NCI-H460 (cell line): ENCODE results near the gene RP9. TPM values are rescaled to one million over a fixed set of nuclear protein-coding genes. Genes with fewer than 3 reads are reported as not detected.

Experiments used
- DNase-seq: peaks from one replicate; pipeline ENCODE4 v3.0.0-alpha.2; 2016; ENCODE audit warnings: low read depth; ENCODE audit errors: extremely low read depth
- polyA plus RNA-seq: library from polyadenylated mRNA; depleted of rRNA; stranded (reverse); fragments of >200 nt; gene quantifications from 2 replicates; pipeline ENCODE4 v1.2.3, GENCODE V29; 2014; cell fraction: nucleus; rRNA removed
- total RNA-seq: library from RNA; depleted of rRNA; stranded (reverse); fragments of >200 nt; shearing (Covaris generic); gene quantifications from 2 replicates; pipeline ENCODE4 v1.2.3, GENCODE V29; 2014; rRNA removed

The RP9 gene, protein sequence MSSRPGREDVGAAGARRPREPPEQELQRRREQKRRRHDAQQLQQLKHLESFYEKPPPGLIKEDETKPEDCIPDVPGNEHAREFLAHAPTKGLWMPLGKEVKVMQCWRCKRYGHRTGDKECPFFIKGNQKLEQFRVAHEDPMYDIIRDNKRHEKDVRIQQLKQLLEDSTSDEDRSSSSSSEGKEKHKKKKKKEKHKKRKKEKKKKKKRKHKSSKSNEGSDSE
- total RNA-seq: 35.7 and 35.8 TPM in 2 replicates
- 5.4 and 12.1 TPM in 2 replicates for polyA plus RNA-seq

DNA sequence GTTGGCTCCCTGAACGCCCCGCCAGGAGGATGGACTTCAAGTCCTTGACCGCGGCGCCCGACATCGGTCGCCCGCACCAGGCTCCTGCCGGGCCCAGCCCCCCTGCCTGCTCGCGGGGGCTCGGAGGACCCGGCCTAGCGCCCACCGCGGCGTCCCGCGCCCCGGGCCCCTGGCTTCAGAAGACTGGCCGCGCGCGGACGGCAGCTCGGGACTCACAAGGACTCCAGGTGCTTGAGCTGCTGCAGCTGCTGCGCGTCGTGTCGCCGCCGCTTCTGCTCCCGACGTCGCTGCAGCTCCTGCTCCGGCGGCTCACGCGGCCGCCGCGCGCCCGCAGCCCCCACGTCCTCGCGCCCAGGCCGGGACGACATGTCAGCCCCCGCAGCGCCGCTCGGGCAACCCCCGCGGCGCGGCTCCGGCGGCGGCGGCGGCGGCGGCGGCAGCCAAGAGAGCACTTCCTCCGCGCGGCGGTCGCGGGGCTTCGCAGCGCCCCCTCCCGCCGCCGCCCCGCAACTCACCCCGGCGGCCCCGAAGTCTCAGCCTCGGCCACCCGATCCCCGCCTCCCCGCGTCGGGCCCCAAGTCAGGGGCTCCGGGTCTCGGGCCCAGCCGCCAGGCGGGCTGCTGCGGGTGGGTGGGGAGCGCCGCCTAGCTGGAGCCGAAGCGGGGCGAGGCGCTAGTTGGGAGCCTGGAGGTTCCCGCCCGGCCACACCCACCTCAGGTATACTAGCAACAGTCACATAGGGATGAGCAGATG is at the start of gene RP9:
Gene RP9, minus strand, starts transcription at position 400 of the 753 bp plus-strand sequence. Its CDS starts 32 bp downstream, at position 368.
- peak; percentile 50 for DNase-seq

DNA sequence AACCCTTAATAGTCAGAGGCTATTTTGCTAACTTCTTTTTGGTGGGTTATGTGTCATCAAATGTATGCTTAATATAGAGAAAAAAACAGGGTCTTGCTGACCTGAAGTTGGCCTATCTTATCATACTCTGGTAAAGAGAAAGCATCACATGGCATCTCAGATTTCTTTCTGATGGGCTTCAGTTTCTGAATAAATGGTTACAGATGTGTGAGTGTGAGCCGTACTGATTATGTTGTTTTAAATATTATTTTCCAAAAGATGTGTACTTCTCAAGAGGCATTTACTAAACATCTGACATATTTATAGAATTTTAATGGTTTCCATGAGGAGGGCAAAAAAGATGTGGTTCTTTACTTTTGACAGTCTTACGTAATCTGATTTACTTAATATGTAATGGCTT is 48.6 kb upstream of the RP9 start:
- DNase-seq: no peak

DNA sequence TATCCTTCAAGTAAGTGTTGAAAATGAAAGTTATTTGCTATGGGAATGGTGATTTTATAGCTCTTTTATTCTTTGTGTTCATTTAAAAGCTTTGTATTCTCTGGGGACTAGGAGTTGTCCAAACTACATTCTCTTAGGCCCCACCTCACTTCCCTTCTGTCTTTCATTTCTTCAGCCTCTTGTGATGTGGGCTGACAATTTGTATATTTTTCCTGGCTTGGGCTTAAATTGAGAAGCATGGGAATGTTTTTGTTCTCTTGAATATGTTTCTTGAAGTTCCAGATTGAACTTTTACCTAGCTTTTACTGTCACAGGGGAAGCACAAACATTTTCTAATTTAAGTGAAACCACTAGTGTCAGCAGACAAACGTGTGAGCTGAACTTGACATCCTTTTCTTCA is 48.1 kb upstream of the RP9 start:
- no peak for DNase-seq

DNA sequence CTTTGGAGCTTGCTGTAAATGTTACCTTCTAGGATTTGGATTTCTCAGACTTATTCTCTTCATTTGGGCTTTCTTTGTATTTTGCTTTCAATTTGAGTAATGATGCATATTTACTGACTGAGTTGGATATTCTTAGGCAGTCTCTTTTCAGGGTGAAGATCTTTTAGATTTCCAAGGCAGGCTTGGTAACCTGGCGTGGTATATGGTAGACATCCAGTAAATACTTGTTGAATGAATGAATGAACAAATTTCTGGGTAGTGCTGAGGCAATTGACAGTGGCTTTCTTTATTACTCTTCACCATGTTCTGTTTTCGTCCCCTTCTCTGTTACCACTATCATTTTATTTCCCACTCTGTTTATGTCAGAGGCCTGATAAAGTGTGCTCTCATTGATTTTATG is 47.2 kb upstream of the RP9 start:
- no peak for DNase-seq

DNA sequence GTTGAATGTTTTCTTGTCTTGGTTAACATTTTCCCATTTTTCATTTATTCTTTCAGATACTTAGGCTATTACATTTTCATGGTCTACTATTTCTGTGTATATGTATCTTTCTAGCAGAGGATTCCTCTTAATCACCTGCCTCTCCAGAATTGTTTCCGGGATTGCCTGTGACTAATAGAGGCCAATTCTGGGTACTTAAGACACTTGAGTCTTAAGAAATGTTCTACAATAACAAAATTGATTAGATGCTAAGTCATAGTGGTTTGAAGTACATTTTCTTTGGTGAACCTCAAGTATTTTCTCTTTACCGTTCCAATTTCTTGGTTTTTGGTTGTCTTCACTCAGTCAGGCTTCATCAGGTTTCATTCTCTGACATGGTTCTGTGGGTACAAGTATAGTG is 46.6 kb upstream of the RP9 start:
- DNase-seq: no peak

DNA sequence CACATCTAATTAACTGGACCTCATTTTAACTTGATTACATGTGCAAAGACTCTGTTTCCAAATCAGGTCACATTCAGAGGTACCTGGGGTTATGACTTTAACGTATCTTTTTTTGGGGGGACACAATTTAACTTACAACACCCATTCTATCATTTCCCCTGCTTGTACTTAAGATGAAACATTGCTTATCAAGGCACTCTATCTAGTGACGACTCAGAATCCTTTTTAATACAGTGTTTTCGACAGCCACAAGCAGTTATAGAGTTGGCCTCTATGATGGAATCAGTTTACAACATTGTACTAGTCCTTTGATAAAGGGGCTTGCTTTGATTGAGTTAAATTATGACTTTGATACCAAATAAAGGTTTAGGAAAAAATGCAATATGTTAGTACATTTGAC is 42.9 kb upstream of the RP9 start:
- no peak for DNase-seq

DNA sequence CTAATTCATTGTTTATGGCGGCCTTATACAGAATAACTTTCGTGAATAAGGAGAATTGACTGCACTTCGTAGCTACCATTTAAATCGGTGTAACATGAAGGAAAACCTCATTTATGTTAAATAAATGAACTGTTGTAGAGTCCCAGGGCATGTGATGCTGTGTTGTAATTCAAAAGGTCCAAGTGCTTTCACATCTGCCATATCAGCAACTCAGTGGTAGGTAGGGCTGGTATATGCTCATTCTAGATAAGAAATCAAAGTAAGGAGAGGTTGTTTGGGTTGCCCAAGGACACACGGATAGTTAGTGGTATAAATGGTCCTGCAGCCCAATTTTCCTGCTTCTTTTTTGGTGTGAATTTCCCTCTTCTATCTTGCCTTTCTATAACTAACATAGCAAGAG is 36.0 kb upstream of the RP9 start:
- DNase-seq: no peak

DNA sequence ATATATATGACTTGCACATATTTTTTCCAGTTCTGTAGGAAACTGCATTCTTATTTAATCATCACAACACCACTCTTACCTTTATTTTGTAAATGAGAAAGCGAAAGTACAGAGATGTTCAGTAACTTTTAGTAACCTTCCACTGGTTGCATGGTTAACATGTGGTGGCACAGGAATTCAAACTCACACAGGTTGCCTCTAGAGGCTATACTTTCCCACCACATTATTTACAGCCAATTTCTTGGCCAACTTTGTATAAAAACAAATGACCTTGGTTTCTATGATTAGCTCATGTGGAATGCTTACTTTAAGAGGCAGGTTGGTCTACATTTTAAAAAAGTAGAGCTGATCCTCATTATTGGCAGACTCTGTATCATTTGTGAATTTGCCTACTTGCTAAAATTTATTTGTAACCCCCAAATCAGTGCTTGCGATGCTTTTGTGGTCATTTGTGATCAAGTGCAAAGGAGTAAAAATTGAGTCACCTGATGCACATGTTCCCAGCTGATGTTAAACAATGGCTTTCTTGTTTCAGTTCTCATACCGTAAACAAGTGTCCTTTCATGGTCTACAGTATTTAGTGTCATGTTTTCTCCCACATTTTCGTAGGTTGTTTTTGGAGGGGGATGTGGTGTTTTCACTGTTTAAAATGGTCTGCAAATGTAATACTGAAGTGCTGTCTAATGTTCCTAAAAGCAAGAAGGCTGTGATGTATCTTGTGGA is 35.0 kb upstream of the RP9 start:
- no peak for DNase-seq

DNA sequence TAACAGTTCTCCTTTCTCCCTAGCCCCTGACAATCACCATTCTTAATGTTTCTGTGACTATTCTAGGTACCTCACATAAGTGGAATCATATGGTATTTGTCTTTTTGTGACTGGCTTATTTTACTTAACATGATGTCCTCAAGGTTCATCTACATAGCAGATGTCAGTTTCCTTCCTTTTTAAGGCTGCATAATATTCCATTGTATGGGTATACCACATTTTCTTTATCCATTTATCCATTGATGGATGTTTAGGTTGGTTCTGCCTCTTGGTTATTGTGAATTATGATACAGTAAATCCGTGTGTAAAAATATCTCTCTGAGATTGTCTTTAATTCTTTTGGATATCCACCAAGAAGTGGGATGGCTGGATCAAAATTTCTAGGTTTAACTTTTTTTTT is 33.4 kb upstream of the RP9 start:
- DNase-seq: no peak

DNA sequence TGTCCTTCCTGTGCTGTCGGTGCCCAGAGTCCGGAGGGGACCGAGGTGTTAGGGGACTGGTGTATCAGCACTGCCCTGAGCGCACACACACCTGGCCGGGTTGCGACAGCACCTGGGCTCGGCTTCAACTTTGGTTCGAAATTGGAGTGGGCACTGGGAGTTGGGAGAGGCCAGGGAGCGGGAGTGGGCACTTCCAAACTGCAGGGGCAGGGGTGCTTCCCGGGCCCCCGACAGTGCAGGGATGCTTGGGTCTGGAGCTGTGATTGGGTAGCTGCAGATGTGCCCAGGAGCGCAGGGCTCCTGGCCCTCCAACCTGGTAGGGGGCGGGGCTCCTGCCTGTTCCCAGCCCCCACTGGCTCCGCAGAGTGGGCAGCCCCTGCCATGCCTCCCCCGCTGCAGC is 27.9 kb upstream of the RP9 start:
- DNase-seq: no peak

DNA sequence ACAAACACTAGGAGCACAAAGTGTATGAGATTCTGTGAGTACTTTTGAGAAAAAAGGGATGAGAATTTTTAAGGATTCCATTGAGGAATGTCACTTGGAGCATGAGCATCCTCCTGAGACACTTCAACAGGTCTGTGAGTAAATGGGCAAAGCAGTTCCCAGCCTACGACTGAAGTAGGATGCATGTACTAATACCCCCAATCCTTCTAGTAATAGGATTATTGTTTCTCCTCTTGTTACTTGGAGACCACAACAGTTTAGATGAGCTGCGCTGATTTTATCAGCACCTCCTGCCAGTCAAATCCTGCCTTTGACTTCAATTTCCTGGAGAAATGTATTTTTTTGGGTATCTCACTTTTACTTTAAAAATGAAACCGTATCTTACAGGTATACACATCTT is 21.0 kb upstream of the RP9 start:
- no peak for DNase-seq

DNA sequence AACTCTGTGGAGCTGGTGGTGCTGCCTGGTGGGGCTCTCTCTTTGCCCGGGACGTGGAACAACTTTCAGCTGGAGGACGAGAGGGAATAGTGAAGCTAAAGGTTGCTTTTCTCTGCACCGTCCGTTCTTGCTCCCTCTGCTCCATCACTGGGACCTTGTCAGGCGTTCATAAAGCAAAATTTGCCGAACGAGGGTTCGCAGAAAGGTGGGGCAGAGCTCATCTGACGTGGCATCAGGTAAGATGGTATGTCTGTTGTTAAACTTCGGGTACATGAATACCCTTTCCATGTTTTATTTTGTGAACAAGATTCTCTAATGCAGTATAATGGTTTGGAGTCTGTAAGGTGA is 20.6 kb upstream of the RP9 start:
- DNase-seq: no peak

DNA sequence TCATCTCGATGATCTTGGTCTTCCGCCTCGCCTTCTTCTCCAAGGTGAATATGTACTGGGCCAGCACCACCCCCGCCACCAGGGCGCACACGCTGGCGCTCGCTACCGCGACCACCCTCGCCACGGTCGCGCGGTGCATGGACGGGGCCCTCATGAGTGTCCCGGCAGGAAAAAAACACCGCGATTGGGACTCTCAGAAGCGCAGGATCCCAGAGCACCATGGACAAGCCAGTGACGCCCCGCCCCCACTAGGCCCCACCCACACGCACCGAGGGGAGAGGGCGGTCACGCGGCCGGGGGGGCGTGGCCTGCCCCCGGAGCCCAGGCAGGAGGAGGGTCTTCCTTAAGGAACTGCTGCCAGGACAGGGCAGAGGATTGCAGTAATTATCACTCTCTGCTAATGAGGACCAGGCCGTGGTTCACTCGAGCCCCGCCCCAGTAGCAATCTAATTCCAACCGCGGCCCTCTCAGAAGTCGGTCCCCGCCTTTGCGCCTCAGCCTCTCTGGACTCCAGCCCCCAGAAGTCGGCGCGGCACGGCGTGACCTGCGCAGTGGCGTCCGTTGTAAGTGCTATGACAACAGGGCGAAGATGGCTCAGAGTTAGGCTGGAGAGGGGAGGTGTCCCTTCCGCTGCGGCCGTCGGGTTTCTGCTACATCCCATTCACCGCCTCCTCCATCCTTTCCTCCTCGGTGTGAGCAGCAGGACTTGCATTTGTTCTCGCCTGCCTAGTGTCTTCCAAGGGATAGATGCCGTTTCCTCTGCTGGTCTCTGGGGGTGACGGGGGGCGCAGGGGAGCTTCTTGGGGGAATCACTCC is 20.0 kb upstream of the RP9 start, which contains the start of gene BBS9:
Gene BBS9, plus strand, starts transcription at position 575 of the 816 bp plus-strand sequence. CDS start 16,689 bp downstream, outside the sequence.
- peak; percentile 89 for DNase-seq

DNA sequence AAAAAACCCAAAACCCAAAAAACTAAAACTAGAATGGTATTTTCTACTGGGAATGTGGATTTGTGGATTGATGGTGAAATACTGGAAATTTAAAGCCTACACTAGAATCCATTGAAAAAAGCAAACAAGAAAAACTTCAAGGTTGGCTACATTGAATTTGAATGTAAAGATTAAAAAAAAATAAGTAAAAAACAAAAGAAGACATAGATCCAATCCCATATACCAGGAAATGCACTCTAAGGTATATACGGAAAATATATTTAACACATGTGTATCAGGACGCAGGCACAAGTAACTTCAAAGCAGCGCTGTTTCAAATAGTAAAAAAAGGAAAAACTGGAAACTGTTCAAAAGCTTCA is 19.4 kb upstream of the RP9 start:
- DNase-seq: no peak

DNA sequence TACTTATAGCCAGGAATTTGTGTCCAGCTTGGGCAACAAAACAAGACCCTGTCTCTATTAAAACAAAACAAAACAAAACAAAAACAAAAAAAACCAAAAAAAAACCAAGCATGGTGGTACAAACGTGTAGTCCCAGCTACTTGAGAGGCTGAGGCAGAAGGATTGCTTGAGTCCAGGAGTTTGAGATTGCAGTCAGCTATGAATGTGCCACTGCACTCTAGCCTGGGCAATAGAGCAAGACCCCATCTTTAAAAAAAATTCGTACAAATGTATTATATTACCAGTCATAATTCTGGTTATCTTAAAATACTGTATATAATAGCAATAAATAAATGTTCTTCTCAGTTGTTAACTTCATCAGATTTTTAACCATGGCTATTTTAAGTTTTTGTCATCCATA is 17.9 kb upstream of the RP9 start:
- no peak for DNase-seq

DNA sequence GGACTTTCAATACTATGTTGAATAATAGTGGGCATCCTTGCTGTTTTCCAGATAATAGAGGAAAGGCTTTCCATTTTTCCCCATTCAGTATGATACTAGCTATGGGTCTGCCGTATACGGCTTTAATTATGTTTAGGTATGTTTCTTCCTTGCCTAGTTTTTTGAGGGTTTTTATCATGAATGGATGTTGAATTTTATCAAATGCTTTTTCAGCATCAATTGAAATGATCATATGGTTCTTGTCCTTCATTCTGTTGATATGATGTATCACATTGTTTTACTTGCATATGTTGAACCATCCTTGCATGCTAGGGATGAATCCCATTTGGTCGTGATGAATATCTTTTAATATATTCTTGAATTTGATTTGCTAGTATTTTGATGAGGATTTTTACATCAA is 9.2 kb upstream of the RP9 start:
- no peak for DNase-seq

DNA sequence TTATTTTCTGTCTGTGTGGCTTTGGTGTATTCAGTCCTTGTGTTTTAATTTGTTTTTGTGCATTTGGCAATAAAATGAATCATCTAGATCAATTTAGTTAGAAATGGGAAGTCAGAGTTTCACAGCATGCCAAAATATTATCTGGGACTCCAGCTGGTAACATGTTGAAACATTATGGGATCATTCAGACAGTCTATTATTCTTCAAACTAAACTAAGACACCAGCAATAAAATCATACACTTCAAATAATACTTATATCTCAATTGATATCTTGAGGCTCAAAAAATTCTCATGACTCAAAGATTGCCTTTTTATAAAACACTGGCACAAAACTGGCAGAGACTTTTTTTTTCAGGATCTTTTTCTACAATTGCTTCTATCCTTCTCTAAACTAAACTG is 5.8 kb upstream of the RP9 start:
- DNase-seq: no peak

DNA sequence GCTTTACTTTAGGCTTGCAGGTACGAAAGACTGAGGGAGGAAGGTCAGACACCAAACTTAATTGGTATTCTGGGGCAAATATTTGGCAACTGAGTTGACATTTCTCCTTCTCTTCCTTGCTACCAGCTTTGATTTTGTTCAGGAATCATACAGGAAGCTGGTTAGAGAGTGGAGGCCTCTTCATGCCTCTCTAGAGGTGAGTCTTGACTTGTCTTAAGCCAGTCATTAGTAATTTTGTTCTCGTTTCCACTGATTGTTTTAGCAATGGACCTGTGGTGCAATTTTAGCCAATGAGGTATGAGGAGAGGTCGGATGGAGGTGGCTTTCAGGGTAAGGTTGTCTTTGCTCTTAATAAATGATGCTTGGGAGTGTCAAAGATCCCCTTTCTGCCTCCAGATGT is 2.4 kb upstream of the RP9 start:
- no peak for DNase-seq

DNA sequence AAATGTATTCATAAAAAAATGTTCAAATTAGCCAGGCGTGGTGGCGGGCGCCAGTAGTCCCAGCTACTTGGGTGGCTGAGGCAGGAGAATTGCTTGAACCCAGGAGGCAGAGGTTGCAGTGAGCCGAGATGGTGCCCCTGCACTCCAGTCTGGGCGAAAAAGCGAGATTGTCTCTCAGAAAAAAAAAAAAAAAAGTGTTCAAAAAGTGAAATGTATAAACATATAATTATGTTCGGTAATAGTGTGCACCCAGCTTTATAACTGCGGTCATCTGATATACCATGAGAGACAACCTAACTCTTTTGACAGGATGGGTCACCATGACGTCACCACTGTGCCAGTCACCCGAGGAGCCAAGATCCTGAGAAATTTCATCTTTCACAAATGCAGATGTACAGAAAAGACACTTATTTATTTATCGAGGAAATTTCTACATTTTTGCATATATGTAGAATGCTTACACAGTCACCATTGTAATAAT is 594 bp upstream of the RP9 start:
- no peak for DNase-seq

DNA sequence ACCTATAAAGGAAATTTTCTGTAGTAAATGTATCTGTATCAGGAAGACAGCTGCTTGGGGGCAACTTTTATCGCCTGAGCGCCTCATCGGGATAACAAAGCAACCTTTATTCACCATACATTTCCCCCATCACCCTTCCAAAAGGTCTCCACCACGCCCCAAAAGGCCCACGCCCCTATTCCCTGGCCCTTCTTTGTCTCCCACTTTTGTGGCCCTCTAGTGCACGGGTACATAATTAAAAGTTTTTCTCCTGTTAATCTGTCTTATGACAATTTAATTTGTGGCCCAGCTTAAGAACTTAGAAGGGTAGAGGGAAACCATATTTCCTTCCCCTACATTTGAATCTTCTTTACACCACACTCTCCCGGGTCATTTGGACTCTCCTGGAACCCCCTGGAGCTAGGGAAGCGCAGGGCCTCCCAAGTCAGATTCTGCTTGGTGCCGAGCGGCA is 625 bp downstream of the RP9 start:
- peak; percentile 12 for DNase-seq
